ENCODE results near the gene KDM7A.

The KDM7A gene

DNA sequence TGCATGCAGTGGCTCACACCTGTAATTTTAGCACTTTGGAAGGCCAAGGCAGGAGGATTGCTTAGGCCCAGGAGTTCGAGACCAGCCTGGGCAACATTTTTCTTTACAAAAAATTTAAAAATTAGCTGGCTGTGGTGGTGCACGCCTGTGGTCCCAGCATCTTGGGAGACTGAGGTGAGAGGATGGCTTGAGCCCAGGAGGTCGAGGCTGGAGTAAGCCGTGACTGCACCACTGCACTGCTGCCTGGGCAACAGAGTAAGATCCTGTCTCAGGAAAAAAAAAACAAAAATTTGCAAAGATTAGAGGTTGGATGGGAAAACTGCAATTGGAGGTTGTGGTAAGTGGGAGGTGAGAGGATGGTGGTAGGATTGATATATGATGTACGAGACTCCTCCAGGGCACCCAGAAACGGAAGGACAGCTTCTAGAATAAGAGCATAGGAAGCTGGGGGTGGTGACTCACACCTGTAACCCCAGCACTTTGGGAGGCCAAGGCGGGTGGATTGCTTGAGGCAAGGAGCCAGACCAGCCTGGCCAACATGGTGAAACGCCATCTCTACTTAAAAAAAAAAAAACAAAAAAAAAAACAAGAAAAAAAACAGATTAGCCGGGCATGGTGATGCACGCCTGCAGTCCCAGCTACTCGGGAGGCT lies 94.9 kb downstream of the KDM7A start:
- DNase-seq, result no peak

DNA sequence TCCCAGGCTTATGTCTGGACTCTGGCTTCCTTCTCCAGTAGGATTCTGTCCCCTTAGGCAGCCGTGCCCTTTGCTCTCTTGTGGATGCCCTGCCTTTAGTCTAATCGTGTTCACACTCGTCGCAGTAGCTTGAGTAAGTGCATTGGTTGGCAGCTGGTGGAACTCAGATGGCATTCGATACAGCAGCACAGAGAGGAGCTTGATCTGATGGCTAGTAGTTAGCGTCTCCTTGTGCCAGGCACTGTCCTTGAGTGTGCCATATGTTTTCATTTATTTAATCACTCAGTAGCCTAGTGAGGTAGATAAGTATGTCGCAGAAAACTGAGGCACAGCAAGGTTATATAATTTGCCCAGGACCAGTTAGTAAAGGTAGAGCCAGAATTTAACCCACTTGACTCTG lies 95.9 kb downstream of the KDM7A start:
- DNase-seq, result no peak

DNA sequence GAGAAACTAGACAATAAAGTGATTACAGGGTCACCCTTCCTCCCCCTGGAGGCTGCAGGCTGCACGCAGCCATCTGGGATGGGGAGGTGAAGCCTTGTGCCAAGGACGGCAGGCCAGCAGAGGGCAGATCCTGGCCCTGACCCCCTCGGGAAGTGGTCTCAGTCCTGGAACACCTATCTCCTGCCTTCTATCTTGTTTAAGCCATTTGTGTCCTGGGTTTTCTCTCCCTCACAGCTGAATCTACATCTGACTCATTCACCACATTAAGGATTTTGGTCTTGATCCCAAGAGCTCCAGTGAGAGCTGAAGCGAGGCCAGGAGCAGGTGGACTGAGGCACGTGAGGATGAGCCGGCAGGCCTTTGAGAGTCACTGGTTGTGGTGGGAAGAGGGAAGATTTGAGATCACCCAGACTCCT lies 97.7 kb downstream of the KDM7A start:
- no peak for DNase-seq

DNA sequence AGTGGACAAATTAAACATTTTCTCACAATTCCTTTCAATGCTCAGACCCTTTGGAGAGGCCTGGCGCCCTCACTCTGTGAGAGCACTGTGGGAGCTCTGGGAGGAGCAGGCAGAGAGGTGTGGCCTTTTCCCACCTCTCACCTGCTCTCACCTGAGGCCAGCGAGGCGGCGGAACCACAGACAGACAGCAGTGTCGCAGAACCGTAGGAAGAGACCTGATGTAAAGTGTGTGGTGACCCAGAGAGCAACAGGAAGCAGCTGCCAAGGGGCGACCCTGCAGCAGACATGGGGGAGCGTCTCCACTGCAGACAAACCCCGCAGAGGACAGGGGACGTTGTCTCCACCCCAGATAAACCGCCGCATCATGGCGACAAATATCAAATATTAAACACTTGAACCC lies 98.4 kb downstream of the KDM7A start:
- no peak for DNase-seq

DNA sequence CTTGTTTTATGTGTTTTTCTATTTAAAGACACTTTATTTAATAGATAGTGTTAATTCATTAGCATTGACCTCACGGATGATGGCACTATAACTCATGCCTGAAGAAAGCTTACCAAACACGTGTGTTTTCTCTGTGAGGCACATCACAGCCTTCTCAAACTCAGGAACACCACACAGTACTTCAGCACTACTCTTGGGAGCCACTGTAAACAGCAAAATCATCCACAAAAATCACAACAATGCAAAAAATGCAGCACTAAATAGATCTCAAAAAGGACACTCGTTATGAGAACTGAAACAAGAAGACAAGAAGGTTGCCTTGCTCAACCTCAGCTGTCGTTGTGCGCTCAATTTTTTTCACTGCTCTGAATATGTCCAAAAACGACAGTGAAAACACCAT lies 102.0 kb downstream of the KDM7A start:
- DNase-seq, result no peak

DNA sequence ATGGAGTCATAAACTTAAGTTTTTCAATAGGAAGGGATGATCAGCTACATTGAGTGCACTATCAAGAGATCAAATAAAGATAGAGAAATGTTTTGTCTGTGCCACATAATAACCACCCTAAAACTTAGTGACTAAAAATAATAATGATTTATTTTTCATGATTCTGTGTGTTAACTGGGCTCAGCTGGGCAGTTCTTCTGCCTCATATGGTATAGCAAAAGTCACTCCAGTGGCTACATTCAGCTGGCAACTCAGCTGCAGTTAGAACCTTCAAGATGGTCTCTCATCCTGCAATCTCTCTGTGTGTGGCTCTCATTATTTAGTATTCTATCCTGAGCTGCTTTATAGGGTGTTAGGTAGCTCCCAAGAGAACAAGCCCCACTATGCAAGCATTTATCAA lies 106.2 kb downstream of the KDM7A start:
- no peak for DNase-seq

DNA sequence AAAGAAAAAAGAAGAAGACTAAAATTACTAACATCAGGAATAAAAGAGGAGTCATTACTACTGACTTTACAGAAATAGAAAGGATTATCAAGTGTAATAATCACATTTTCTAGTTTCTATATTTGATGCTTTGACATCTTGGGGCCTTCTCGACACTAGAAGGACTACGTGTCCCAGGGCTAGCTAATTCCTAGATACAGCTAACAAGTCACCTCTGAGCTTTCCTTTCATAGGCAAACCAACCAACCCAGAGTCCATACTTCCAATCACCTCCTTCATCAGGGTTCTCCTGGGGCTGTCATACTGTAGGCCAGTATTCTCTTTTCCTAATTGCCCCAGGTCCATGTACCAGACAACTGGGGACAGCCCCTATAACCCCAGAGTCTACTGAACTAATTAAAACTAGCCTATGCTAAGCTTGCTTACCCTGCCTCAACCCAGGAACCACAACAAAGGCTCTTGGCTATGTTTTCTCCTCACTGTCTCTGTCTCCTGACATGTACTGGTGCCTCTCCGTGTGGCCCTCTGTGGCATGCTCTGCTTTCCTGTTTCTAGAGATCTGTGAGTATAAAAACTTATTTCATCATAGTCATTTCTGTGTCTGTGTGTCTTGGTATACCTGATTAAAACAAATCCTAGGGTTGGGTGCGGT lies 107.4 kb downstream of the KDM7A start:
- DNase-seq, result no peak

DNA sequence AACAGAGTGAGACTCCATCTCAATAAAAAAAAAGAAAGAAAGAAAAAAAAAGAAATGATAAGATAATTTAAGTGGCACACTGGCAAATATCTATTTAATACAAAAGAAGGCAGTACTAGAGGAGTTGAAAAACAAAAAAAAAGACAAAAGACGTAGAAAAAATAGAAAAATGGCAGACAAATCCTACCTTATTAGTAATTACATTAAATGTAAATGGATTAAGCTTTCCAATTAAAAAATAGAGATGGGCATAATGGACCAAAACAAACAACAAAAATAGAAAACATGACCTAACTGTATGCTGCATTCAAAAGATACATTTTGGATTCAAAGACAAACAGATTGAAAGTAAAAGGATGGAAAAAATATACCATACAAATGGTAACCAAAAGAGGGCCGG lies 108.8 kb downstream of the KDM7A start:
- DNase-seq, result no peak

DNA sequence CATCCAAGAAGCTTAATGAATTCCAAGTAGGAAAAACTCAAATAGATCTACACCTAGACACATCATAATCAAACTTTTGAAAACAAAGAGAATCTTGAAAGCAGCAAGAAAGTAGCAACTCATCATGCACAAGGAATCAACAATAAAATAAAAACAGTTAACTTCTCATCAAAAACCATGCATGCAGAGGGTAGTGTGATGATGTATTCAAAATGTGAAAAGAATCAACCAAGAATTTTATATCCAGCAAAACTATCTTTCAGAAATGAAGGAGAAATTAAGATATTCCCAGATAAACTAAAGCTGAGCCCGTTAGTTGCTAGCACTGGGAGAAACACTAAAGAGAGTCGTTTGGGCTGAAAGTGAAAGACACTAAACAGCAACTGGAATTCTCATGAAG lies 109.7 kb downstream of the KDM7A start:
- DNase-seq, result no peak

DNA sequence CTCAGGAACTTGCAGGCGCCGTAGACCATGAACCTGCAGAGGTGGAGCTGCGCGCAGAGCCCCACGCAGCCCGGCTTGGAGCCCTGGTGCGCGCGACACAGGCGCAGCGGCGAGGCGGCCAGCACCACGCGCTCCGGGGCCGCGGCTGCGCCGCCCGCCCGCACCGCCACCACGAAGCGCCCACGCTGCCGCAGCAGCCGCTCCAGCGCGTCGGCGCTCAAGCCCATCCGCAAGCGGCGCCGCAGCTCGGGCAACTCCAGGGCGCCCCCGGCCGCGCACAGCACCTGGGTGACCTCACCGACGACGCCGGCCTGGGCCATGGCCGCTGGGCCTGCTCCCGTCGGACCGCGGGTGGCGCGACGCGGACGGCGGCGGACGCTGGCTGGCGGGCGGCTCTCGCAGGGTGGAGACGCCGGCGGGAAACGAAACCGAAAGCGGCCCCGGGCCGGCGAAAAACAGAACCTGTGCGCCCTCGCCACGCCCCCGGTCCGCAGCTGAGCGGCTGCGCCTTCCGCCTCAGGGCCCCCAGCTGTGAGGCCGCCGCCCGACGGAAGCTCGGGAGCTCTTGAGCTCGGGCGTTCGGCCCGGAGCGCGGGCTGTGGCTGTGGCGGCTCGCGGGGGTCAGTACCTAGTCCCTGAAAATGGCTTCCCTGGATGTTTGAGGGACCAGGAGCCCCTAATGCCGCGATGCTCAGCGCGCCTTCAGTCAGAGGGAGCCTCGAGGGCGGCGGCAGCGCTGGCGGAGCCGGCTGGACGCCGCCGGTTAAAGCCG lies 114.1 kb downstream of the KDM7A start, which contains the start of gene PARP12:
Gene PARP12, minus strand, starts transcription at position 424 of the 772 bp plus-strand sequence. Its CDS starts 104 bp downstream, at position 320.
- DNase-seq, result peak; percentile 82

DNA sequence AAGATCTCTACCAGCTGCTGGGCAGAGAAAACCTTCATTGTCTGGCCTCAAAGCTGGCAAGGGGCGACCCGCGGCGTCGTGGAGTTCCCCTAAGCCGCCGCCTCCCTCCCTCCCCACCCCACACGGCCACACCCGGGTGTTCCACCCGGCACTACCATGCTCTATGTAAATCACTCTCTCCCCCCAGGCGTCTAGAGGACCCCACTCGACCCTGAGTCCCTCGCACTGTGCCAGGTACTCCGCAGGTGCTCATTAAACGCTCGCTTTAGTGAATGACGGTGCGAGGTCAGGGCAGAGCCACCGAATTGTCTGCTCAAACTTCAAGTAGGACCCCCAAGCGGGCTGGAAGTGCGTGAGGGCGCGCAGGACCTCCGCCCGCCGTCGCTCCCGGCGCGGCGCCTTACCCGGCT lies 114.7 kb downstream of the KDM7A start:
- DNase-seq, result no peak

DNA sequence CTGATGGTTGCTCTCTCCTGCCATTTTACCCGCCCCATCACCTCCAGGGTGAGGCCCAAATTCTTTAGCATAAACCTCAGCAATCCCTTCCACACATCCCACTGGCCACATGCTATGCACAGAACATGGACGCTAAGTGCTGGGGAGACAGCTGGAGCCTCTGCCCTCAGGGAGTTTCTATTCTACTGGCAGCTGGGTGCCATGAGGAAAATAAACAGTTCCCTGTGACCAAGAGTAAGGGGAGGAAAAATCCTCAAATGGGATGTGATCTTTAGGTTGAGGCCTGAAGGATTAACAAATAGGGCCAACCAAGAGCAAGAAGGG lies 115.2 kb downstream of the KDM7A start:
- DNase-seq, result no peak

DNA sequence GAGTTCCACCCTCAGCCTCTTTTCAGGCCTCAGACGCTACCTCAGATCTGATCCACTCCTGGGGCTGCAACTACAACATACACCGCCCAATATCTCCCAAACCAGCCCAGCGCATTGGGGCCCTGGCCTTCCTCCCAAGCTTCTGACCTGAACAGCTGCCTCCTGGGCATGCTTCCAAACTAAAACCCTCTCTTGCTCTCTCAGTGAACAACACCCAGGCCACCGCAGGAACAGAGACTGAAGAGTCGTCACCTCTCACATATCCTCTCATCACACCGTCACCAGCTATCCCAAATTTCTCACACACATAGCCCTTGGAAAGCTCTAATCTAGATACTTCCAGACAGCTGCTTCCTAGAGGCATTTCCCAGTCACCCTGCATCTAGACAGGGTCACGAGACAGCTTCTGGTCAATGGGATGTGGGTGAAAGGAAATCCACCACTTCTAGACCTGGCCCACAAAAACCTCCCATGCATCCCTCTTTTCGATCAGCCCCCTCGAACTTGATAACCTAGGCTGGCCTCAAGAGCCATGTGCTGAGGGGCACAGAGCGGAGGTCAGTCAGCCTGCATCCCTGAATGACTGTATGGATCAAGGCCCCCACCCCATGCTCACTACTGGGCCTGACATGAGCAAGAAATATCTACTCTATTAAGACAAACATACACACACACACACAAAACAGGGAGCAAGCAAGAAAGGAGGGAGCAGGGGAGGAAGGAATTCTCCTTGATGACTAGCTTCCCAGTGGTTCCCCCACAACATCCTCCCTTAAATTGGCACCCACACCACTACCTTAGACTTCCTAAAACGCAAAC lies 115.8 kb downstream of the KDM7A start:
- no peak for DNase-seq

DNA sequence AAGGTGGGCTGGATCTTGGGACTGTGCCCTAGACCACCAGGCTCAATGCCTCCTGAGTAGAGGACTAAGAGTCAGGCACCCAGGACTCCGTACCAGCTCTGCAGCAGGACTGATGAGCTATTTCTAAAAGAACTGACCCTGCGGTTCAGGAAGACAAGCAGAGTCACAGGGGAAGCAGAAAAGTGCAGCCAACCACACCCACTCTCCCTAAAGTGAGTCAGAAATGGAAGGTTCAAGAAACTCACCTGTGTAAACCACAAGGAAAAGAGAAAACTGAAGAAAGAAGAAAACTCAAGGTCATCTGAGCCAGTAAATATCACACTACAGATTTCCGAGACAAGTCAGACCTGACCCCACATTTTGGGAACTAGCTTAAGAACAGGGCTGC lies 116.5 kb downstream of the KDM7A start:
- no peak for DNase-seq

DNA sequence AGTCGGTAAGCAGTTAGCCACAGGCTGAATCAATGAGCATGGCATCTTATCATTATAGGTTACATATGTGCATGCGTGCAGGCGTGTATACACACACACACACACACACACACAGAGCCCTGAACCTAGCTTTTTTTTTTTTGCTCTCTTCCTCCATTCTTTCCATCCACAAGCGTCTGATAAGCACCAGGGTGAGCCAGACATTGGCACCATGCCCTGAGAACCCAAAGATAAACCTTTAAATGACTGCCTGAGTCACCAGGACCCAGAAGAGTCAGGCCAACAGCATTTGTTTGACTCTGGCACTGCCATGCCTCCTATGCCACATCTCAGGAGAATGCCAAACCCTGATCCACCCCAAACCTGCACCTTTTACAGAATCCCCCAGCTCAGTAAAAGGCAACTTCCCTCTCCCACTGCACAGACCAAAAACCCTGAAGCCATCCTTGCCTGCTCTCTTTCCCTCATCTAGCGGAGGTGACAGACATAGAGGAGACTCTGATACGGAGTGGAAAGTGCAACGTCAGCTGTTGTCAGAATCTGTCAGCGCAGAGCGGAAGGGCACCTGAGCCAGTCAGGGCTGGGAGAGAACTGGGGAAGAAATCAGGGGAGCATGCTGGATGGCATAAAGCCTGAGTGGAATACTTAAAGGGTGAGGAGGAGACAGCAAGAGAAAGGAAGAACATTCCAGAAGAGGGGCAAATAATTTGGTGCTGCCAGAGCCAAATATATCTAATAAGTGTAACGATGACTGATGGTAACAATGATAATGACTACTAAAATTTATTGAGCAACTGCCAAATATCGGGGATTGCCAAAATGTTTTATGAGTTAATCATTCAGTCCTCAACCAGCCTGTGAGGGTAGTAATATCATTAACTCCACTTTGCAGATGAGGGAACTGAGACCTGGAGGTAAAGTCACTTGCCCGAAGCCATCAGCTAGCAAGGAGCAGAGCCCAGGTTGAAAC lies 117.2 kb downstream of the KDM7A start:
- DNase-seq, result no peak

DNA sequence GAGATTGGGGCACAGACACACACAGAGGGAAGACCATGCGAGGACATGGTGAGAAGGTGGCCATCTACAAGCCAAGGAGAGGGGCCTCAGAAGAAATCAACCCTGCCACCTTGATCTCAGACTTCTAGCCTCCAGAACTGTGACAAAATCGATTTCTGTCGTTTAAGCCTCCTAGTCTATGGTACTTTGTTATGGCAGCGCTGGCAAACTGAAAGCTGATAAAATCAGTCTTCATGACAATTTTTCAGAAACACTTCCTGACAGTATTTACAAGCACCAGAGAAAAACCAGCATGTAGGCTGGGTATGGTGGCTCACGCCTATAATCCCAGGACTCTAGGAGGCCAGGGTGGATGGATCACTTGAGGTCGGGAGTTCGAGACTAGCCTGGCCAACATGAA lies 118.3 kb downstream of the KDM7A start:
- DNase-seq, result no peak

DNA sequence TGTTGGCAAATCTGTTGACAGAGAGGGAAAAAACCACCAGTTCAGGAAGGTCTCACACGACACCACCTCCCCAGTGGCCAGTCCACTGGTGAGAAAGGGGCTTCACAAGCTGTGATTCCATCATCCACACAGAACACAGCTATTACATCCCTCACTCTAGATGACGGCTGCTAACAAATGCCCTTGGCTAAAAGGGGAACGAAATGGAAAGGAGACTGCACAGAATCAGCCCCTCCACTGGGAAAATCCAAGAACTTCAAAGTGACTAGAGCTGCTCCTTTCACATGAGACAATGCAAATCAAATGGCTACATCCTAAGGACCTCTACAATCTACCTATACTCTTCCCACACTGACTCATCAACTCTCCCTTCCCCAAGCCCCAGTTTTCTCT lies 119.6 kb downstream of the KDM7A start:
- DNase-seq, result no peak

DNA sequence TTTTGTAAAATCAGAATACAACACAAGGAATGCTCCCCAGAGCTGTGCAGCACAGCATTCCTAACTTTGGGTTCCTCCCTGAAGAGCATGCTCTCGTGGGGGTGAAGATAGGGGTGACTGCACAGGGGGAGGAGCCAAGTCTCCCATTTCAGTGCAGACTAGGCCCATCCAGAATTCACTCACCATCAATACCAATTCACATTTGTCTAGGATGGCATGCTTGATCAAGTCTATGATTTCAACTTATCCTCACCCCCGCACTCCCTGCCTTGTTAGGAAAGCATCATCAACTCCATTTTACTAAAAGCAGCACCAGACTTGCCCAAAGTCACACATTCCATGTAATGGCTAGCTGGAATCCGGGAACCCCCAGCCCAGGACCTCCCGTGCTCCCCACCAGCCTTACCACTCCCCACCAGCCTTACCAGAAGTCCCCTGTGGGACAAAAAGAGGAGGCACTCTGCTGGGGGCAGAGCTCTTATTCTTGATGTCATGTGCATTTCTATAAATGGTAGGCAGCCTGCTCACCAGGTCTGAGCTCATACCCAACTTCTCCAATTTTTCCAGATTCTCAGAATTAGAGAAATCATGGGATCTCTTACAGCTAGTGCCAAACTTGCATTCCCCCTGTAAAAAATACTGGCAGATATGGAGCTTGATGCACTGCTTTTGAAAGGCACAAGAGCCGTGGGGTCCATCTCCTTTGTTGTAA lies 120.2 kb downstream of the KDM7A start:
- DNase-seq, result no peak

DNA sequence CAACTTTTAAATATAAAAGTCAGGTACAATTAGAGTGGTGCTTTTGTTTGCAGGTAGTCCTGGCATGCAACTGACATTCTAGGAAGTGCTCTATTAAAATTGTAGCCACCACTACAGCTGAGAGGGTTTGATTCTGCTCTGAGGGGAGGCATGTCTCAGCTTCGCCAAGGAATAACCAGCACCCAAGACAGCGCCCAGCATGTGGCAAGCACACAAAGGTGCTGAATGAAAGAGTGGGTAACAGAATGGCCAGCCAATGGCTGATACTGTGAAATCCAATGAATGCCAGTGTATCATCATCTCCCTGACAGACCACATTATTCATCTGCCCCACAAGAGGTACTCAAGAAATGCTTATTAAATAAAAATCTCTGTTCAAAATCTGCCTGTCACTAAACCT lies 121.0 kb downstream of the KDM7A start:
- DNase-seq, result no peak

DNA sequence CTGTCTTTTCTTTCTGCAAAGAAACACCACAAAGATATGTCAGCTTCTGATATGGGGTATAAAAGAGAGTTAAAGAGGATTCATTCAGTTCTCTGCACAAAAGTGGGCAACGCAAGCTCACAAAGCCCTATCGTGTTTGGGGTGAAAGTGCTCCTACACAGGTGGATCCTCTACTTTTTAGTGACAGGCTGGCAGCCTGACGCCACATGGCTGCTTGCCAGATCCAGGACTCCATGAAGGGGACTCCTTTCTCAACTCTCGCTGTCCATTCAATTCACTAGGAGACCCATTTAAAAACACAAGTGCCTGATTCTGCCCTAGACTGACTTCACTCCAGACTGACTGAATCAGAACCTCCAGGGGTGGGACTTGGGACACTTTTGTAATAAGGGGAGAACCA lies 122.0 kb downstream of the KDM7A start:
- DNase-seq, result no peak

DNA sequence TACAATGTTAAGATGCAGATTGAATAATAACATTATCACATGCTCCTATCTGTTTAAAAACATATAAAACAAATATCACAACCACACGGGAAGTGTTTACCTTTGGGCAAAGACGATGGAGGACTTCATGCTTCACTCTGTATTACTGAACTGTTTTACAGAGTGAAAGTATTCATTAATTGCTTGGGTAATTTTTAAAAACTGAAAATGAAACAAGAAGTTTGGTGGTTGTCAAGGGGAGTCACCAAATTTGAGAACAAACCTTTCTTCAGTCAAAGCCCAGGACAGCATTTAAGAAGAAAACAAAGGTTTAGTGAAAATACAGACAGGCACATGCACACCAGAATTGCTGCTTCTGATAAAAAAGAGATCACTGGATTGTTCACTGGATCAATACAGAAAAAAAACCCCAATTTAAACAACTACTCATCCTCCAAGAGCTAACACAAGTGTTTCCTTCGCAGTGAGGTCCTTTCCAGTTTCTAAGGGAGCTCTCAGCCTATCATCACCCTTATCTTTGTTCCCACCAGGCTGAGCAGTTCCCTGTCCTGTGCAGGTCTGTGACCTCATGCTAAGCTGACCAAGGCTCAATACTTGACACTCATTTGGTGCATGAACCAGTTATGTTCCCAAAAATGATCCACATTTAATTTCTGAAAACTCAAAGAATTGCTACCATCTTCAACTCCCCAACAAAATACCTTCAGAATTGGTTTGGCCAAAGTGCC lies 122.8 kb downstream of the KDM7A start:
- no peak for DNase-seq
